Gastroesophageal sphincter (tissue), 3 donors: ENCODE measurements around the gene TMEM123.

Experiments used
- CTCF ChIP-seq, 4 experiments: fragments of 200-600 bp in 2 of 4; fragments of 450-650 bp in 2 of 4; sonication (generic) in 1 of 4; IDR thresholded peaks; one replicate each; pipeline ENCODE4 v1.5.1; 2017 to 2019; ENCODE audit warnings: antibody characterized with exemption in 4 of 4, mild to moderate bottlenecking in 2 of 4, moderate library complexity in 2 of 4
- POLR2A ChIP-seq, 2 donors: fragments of 450-650 bp; IDR thresholded peaks; one replicate each; pipeline ENCODE4 v1.6.1; 2017; ENCODE audit warnings: antibody characterized with exemption in 2 of 2, mild to moderate bottlenecking in 2 of 2, moderate library complexity in 1 of 2

GRCh38 chr11:102389253-102389652, 63.3 kb downstream of the TMEM123 start:
- TF ChIP-seq POLR2A (IDR thresholded peaks at IDR 0.05), result no peak
- no peak for TF ChIP-seq CTCF (IDR thresholded peaks at IDR 0.05)
